HG02943 (cell line): ENCODE measurements around the gene SNW1.

Experiments used
- ATAC-seq: cut with Tn5 transposase; IDR thresholded peaks from one replicate; pipeline ENCODE4 v1.9.1; 2021; ENCODE audit warnings: mild to moderate bottlenecking, low read depth, moderate library complexity; ENCODE audit not compliant: unreplicated experiment

Gene SNW1

DNA sequence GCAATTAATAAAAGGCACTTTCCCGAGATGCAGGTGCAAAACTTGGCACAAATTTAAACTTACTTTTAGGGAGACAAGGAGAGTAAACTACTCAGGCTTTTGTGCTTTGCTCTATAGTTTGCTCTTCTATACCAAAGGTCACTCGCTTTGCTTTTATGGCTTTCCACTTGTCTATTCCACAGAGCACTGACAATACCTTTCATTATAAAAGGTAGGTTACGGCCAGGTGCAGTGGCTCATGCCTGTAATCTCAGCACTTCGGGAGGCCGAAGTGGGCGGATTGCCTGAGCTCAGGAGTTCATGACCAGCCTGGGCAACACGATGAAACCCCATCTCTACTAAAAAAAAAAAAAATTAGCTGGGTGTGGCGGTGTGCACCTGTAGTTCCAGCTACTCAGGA, 86.0 kb downstream of the SNW1 start:
- ATAC-seq: no peak

DNA sequence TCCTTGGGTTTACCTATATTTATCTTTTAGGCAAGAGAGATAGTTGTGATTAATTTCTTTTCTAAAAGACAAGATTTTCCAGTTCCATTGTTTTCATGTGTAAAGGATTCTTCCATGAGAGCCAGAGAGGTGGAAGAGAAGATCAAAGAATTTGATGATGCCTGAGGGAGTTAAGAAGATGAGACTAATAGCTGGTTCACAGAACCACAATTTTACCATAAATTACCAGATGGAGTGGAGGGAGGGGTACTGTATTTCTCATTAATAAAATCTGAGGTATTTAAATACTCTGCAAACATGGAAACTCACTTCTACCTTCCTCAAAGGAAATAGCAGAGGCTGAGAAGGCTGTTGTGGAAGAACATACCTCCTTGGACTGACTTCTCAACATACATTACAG, 87.8 kb downstream of the SNW1 start:
- ATAC-seq: no peak
